Measurements from ENCODE around the gene BLM.

BLM gene

DNA sequence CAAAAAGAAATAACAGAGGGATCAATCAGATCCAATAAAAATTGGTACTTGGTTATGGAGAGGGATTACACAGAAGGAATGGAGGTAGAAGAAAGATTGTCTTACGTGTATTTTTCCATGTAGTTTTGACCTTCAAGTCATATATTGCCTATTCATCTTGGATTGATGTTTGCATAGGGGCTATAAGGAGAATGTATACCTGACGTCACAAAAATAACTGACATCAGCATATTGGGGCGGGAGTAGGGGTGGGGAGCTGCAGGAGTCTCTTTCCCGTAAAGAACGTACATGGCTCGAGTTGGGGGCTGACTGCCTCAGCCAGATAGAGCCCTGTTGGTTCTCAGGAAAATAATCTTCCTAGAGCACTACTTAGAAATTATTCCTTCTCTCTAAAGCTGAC, 145.3 kb downstream of the BLM start:
- no peak for FAIRE-seq
- TF ChIP-seq POLR2A (IDR thresholded peaks at IDR 0.05; ENCODE audit: low read depth, low read length) (no peak), POLR2AphosphoS5 (IDR thresholded peaks at IDR 0.05; ENCODE audit: low read depth, low read length) (no peak), TAF1 (IDR thresholded peaks at IDR 0.05; ENCODE audit: borderline replicate concordance, low read depth, low read length) (no peak)
- no peak for DNase-seq (ENCODE audit: insufficient read length)

DNA sequence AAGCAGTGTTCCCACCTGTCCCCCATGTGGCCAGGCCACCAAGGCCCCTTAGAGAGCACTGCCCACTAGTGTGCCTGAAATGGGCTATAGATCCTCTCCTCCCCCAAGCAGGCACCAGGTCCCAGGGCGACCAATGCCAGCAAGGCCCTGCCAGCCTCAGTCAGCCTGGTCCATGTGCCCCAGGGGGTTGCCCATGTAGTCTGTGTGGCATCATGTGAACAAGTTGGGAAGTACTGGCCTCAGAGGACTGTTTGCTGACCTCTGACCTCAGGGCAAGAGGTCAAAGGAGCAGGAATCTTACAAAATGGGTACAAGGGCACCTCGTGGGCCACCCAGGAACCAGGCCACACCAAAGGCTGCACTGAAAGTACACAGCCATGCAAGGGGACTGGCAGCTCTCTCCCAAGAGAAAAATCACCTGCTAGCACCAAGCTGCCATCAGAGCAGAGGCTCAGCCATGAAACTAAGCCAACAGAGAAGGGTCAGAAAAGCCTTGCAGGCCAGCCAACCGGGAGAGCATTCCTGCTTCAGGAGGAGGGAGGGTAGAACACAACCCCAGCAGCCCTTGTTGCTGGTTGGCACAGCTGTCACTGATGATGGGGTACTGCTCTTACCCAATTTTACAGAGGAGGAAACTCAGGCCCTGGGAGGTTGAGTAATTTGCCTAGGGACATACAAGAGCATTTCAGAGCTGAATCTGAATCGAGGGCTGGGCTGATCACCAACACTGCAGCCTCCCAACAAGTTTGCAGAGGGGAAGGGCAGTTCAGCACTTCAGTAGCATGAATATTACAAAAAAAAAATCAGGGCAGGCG, 146.0 kb downstream of the BLM start:
- no peak for FAIRE-seq
- no peak for DNase-seq (ENCODE audit: insufficient read length)
- no peak for TF ChIP-seq TAF1 (IDR thresholded peaks at IDR 0.05; ENCODE audit: borderline replicate concordance, low read depth, low read length)
- TF ChIP-seq POLR2A (IDR thresholded peaks at IDR 0.05; ENCODE audit: low read depth, low read length): no peak
- no peak for TF ChIP-seq POLR2AphosphoS5 (IDR thresholded peaks at IDR 0.05; ENCODE audit: low read depth, low read length)

DNA sequence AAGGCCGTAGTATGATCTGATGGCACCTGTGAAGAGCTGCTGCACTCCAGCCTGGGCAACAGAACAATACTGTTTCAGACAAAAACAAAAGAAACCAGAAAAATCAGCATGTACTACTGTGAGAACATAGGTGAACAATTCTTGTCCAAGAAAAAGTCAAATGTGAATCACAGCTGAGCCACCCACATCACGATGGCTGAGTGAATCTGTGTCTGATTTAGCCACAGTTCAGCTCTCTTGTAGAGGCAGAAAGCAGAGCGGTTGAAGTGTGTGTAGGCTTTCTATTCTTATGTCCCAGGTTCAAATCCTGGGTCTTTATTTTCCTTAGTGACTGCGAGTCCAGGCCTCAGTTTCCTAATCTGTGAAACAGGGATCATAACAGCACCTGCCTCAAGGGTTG, 146.8 kb downstream of the BLM start:
- FAIRE-seq (no peak), DNase-seq (ENCODE audit: insufficient read length) (no peak)
- no peak for TF ChIP-seq TAF1 (IDR thresholded peaks at IDR 0.05; ENCODE audit: borderline replicate concordance, low read depth, low read length)
- no peak for TF ChIP-seq POLR2A (IDR thresholded peaks at IDR 0.05; ENCODE audit: low read depth, low read length)
- TF ChIP-seq POLR2AphosphoS5 (IDR thresholded peaks at IDR 0.05; ENCODE audit: low read depth, low read length): no peak

DNA sequence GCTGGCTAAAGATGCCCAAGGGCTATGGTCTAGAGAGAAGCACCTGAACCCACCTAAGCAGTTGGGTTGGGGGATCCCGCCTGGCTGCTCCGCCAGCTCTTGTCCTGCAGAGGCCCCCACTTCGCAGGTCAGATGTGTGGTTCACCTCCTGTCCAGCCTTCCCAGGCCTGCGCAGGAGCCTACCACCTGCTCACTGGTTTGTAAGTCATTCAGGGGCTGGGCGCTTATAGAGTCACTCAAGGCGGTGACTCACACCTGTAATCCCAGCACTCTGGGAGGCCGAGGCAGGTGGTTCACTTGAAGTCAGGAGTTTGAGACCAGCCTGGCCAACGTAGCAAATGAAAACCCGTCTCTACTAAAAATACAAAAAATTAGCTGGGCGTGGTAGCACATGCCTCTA, 147.4 kb downstream of the BLM start:
- no peak for TF ChIP-seq POLR2A (IDR thresholded peaks at IDR 0.05; ENCODE audit: low read depth, low read length)
- no peak for TF ChIP-seq POLR2AphosphoS5 (IDR thresholded peaks at IDR 0.05; ENCODE audit: low read depth, low read length)
- no peak for TF ChIP-seq TAF1 (IDR thresholded peaks at IDR 0.05; ENCODE audit: borderline replicate concordance, low read depth, low read length)
- FAIRE-seq: no peak
- no peak for DNase-seq (ENCODE audit: insufficient read length)

DNA sequence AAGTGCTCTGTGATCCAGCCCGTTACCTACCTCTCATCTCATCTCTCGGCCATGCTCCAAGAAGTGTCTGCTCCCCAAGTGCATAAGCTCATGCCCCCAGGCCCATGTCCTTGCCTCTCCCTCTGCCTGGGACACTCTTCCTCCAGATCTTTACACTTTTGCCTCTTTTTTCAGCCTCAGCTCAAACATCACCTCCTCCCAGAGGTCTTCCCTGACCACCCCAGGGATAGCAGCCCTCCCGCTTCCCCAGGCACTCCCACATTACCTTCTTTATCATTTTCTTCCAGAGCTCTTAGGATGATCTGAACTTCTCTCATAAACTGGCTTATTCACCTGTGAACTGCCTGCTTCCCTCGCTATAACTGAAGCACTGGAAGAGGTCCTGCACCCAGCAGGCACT, 148.6 kb downstream of the BLM start:
- TF ChIP-seq TAF1 (IDR thresholded peaks at IDR 0.05; ENCODE audit: borderline replicate concordance, low read depth, low read length) (no peak), POLR2A (IDR thresholded peaks at IDR 0.05; ENCODE audit: low read depth, low read length) (no peak), POLR2AphosphoS5 (IDR thresholded peaks at IDR 0.05; ENCODE audit: low read depth, low read length) (no peak)
- DNase-seq (ENCODE audit: insufficient read length) (no peak), FAIRE-seq (no peak)

Measured in GM12892 (cell line).